ENCODE measurements around the gene CCDC27.

CCDC27 gene

GRCh38 chr1:3777647-3778589 is 25.7 kb downstream of the CCDC27 start:
- peak; percentile 26 for DNase-seq

DNA sequence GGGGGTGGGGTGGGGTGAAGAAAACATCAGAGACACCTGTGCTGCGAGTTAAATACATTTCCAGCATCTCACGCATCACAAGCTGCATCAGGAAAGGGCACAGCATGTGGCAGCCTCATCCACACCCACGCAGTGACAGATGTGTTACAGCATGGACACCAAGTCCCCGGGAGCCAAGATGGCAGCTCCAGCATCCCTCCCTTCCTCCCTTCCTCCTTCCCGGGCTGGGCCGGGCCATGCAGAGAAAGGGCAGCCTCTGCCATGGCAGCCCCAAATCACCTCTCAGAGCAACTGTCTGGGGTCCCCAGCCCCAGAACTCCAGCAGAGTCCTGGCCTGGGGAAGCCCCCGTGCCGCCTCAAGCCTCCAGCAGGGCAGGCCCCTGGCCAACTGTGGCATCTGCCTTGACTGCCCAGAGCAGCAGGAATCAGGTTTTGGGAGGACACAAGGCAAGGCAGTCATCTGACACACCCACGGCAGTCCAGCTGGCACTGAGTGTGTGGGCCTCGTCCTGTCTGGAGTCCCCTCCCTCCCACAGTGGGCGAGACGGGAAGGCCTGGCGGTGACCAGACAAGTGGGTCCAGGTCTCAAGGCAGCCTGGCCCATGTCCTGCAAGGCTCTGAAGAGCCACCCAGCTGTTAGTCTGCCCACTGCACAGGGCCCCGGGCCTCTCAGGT is 26.5 kb downstream of the CCDC27 start:
- DNase-seq: no peak

DNA sequence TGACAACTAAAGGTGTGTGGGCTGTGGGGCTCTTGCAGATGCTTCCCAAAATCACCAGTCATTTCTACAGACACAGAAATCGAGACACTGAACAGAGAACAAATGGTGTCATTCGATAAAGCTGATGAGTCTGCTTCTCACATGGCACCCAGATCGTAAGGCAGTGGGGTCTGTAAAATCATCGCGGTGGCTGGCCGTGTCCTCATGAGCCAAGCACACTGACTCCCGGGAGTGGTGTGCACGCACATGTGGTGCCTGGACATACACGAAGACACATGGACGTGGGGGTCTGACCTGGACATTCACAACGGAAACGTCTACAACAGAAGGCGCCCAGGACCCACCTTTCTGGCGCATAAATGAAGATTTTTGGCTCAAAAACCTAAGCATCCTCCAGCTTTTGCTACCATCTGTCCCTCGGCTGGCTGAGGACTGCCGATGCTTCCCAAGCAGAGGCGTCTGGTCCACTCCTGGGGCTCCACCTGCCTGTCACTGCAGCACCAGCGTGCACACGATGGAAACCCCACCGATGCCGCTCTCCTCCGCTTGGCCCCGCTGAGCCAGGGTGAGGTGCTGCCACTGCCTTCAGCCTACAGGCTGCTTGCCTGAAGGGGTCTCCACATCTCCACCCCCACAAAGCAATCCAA is 27.1 kb downstream of the CCDC27 start:
- no peak for DNase-seq

DNA sequence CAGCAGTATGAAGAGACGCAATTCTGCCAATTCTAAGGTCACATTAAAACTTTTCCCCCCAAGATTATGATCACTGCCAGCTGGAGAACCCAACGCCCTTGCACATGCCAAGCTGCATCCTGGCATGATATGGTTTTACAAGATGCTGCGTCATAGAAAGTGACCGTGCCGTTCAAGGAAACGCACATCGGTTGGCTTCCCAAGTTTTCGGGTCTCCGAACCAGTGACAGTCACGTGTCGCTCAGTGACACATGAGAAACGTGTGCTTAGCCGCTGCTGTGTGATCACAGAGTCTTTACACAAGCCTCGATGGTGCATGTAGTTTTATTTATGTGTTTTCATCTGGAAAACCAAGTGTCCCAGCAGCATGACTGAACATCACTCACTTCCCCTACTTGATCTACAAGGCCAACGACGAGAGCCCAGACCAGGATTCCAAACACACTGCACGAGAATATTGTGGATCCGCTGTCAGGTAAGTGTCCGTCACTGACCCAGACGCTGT is 27.7 kb downstream of the CCDC27 start:
- DNase-seq: no peak

DNA sequence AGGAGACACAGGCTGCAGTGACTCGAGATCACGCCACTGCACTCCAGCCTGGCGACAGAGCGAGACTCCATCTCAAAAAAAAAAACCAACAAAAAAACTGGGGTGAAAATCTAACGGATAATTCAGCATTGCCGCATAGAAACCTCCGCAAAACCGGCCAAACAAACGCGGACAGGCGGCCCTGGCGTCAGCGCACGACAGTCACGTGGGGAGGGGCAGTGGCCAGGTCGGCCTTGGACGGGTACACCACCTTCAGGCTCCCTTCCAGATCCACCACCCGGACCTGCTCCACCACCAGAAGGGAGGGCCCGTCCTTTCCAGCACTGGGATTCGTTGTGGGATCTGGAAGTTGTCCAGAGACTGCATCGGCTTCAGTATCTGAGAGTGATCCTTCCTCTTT is 28.7 kb downstream of the CCDC27 start:
- DNase-seq: no peak

DNA sequence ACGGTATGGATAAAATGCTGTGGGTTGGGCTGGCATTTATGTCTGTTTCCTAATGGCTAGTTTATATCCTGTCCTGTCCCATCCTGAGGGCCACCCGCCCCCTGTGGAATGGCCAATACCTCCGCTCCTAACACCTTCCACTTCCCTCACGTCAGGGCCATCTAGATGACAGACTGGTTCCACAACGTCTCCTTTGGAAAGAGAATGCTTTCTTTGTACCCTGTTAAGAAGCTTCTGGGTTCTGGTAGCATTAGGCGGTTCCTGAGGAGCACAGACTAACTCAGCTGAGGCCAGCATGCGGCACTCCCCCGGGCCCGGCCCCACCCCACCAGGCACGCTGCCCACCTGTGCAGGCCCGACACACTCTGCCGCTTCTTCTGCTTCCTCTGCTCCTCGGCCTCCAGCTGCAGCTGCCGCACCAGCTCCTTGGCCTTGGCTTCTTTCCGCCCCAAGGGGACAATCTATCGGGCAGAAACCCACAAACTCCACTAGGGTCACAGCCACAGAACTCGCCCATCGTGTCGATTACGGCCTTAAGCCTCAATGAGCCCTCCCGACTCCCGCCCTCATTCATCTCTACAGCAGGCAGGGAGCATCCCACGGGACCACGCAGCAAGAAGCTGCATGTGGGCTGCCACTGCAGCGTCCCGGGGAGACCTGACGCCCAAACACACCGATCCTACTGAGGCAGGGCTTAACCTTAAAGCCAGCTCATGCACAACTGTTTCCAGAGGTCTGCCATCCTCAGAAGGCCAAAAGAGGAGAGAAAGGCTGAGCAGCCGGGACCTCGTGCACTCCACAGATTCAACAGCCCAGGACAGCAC is 31.6 kb downstream of the CCDC27 start:
- no peak for DNase-seq

DNA sequence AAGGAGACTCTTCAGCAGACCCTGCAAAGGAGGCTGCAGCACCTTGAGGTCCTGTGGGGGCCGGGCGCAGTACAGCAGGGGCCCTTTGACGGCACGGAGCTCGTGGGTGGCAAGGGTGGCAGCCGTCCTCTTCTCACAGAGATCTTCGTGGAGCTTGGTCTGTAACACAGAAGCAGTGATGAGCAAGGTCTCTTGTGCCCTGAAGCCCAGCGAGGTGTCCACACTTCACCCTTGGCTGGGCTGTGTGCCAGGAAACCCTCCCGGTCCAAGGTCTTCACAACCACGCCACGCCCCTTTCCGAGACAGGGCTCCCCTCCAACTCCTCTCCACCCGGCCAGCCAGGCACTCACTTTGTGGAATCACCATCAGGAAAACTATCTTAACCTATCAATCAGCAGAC is 32.8 kb downstream of the CCDC27 start:
- DNase-seq: no peak

- DNase-seq: no peak
These were observed 33.4 kb downstream of the CCDC27 start for GRCh38 chr1:3785456-3786157.

- peak; percentile 26 for DNase-seq
These were observed 34.5 kb downstream of the CCDC27 start for GRCh38 chr1:3786468-3787348.

DNA sequence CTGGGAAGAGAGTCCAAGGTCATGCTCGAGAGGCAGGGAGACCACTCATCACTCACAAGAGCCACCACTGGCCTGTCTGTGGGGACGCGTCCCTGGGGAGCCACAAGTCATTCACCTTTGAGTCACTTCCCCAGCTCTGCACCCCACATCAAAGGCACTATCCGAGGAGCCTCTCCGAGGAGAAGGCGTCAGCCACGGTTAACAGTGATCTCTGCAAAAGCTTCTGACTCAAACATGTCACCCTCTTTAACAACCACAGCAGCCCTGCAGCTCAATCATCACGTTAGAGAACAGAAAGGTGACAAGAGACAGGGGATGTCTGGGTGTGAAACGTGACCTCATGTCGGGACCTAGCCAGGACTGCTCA is 35.1 kb downstream of the CCDC27 start:
- no peak for DNase-seq

- DNase-seq: no peak
These were observed 35.7 kb downstream of the CCDC27 start for GRCh38 chr1:3787745-3788605.

DNA sequence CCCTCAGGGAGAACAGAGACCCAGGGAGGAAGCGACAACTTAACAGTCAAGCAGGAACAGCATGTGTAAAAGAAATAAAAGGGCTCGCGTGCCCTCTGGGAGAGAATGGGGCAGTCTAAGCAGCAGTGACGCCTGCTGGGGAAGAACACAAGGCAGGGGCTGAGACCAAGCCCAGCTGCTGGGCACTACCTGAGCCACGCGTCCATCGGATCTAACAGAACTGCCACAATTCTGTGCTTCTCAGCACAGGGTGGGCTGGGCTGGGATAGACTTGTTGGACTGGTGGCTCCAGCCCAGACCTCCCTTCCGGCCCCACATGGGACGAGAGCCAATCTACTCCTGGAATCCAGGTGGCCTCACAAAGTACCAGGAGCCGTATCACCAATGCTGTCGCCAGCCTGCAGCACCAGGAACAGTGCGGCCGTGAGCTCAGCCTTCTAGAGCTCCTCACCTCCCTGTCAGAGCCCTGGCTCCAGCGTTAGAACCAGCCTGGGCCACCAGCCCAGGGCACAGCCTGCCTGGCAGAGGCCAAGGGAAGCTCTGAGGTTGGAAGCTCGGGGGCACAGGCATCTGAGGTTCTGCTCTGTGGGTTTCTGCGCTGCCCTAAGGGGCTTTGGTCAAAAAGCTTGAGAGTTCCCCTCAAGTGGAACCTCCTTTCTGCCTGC is 36.6 kb downstream of the CCDC27 start:
- DNase-seq: no peak

GRCh38 chr1:3789421-3790300 is 37.4 kb downstream of the CCDC27 start:
- no peak for DNase-seq

- DNase-seq: no peak
These were observed 38.3 kb downstream of the CCDC27 start for GRCh38 chr1:3790500-3790923.

DNA sequence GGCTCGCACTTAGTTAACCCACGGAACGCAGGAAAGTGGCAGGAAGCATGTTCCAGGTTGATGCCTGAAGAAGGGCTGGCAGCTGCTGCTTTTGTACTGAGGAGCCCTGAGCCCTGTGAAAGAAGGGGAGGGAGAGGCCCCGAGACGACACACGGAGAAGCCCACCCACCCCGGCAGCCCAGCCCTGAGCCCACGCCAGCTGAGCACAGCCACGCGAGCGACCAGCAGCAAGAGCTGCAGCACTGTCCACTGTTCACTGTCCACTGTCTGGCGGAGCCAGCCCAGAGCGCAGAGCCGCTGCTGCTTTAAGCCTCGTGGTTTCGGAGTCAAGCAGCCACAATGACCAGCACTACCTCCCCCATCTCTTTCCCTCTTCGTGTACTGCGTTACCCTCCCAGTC is 38.7 kb downstream of the CCDC27 start:
- DNase-seq: no peak

DNA sequence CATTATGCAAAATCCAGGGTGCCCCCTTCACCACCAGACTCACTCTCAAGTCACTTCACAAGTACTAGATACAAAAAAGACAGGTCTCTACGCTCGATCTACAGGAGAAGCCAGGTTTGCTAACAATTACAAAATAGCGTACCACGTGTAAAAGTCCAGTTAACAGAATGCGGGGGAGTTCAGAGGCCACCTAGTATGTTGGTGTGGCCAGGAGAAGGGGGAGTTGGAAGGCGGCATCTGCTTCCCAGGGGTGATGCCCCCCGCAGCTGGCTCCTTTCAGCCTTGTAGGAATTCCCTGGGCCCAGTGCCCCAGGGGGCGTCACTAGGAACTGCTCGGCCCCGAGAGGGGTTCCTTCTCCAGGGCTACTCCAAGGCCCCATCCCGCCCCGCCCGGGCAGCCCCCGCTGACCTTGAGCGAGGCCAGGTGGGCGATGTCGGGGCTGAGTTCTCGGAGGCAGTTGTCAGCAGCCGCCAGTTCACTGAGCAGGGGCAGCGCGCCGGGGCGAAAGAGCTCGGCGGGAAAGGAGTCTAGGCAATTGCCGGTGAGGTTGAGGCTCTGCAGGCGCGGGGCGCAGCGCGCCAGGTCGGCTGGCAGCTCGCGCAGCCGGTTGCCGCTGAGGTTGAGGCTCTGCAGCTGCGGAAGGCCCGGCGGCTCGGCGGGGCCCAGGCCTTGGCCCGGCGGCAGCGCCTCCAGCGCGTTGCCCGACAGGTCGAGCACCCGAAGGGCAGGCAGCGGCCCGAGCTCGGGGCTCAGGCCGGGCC is 43.4 kb downstream of the CCDC27 start:
- DNase-seq: no peak
